Uterus (tissue), 2 donors: ENCODE results near the gene FBL.
"Not testable (repeated sequence)": the region's sequence is repeated elsewhere in the genome, so short reads cannot be mapped to it uniquely, and the experiment has no call there.

Experiments used
- CTCF ChIP-seq, 4 experiments: fragments of 200-600 bp in 2 of 4; fragments of 450-650 bp in 2 of 4; sonication (generic) in 2 of 4; IDR thresholded peaks; one replicate each; pipeline ENCODE4 v1.5.1; 2016 to 2019; ENCODE audit warnings: antibody characterized with exemption in 4 of 4, mild to moderate bottlenecking in 2 of 4, moderate library complexity in 1 of 4
- POLR2A ChIP-seq, 2 donors: fragments of 450-650 bp; IDR thresholded peaks; one replicate each; pipeline ENCODE4 v1.6.1; 2016; ENCODE audit warnings: antibody characterized with exemption in 2 of 2, mild to moderate bottlenecking in 1 of 2, moderate library complexity in 1 of 2

- not testable (repeated sequence) for TF ChIP-seq CTCF, POLR2A (IDR thresholded peaks at IDR 0.05)
Observed at GRCh38 chr19:39893366-39894235, 47.4 kb upstream of the FBL start.
